Measurements from ENCODE around the gene DZIP1L. TPM values are rescaled to one million over a fixed set of nuclear protein-coding genes. Genes with fewer than 3 reads are reported as not detected.
"Not testable (repeated sequence)": the region's sequence is repeated elsewhere in the genome, so short reads cannot be mapped to it uniquely, and the experiment has no call there.

The DZIP1L gene
- not detected for total RNA-seq

GRCh38 chr3:138114988-138115971 is at the start of gene DZIP1L:
DZIP1L (minus strand) TSS chr3:138115608; CDS start chr3:138103971, 11,637 bp downstream.
- peaks cover 31% of the 10 kb centered on the region for H3K27me3 Mint-ChIP-seq
- no peaks in the 10 kb centered on the region for H3K36me3 Mint-ChIP-seq (ENCODE audit: low read depth)
- POLR2A ChIA-PET: no interaction called here
- DNase-seq: peak; percentile 57
- H3K27ac Mint-ChIP-seq: no peak within 1 kb of the TSS
- ATAC-seq: peak; percentile 91
- CTCF ChIA-PET: interaction anchor here (0.6 to 2.0 kb wide), 4 partner anchors 13 to 218 kb away, joined by 3 to 9 read pairs (median 4); no protein-coding TSS in a partner anchor
- intact Hi-C loops (cut with DNase I, micrococcal nuclease): no loop called here
- H3K9me3 Mint-ChIP-seq (ENCODE audit: low read depth): no peaks in the 10 kb centered on the region
- H3K4me1 Mint-ChIP-seq: peaks cover 4% of the 10 kb centered on the region
- H3K4me3 Mint-ChIP-seq: peak within 1 kb of the TSS; percentile 69

GRCh38 chr3:138165061-138165460 is 49.7 kb upstream of the DZIP1L start:
- H3K36me3 Mint-ChIP-seq (ENCODE audit: low read depth): peaks cover 45% of the 10 kb centered on the region
- CTCF ChIA-PET: no interaction called here
- intact Hi-C loops (cut with DNase I, micrococcal nuclease): no loop called here
- H3K27ac Mint-ChIP-seq: no peak overlapping the region
- ATAC-seq: no peak
- DNase-seq: no peak
- H3K9me3 Mint-ChIP-seq (ENCODE audit: low read depth): no peaks in the 10 kb centered on the region
- POLR2A ChIA-PET: no interaction called here
- peaks cover 11% of the 10 kb centered on the region for H3K4me1 Mint-ChIP-seq
- H3K4me3 Mint-ChIP-seq: no peak overlapping the region
- no peaks in the 10 kb centered on the region for H3K27me3 Mint-ChIP-seq

- H3K4me1 Mint-ChIP-seq: peaks cover 3% of the 10 kb centered on the region
- ATAC-seq (no peak), DNase-seq (no peak)
- peaks cover 11% of the 10 kb centered on the region for H3K9me3 Mint-ChIP-seq (ENCODE audit: low read depth)
- intact Hi-C loops (cut with DNase I, micrococcal nuclease): no loop called here
- no peak overlapping the region for H3K27ac Mint-ChIP-seq
- ChIA-PET POLR2A (interaction anchor here (0.7 kb wide), 2 partner anchors 10 to 255 kb away, joined by 5 to 8 read pairs; no protein-coding TSS in a partner anchor), CTCF (no interaction called here)
- peaks cover 17% of the 10 kb centered on the region for H3K36me3 Mint-ChIP-seq (ENCODE audit: low read depth)
- no peak overlapping the region for H3K4me3 Mint-ChIP-seq
- no peaks in the 10 kb centered on the region for H3K27me3 Mint-ChIP-seq
Measured at GRCh38 chr3:138157743-138158142, 42.3 kb upstream of the DZIP1L start.

- intact Hi-C loops (cut with DNase I, micrococcal nuclease): no loop called here
- Mint-ChIP-seq H3K27ac (no peak overlapping the region), H3K27me3 (no peaks in the 10 kb centered on the region), H3K4me3 (no peak overlapping the region), H3K4me1 (no peaks in the 10 kb centered on the region), H3K9me3 (ENCODE audit: low read depth) (peaks cover 11% of the 10 kb centered on the region), H3K36me3 (ENCODE audit: low read depth) (no peaks in the 10 kb centered on the region)
- ChIA-PET CTCF (no interaction called here), POLR2A (no interaction called here)
- ATAC-seq (no peak), DNase-seq (no peak)
Measured at GRCh38 chr3:138154534-138154933, 39.1 kb upstream of the DZIP1L start.

- no peaks in the 10 kb centered on the region for H3K4me1 Mint-ChIP-seq
- H3K36me3 Mint-ChIP-seq (ENCODE audit: low read depth): no peaks in the 10 kb centered on the region
- POLR2A ChIA-PET: no interaction called here
Measured at GRCh38 chr3:138148503-138148902, 33.1 kb upstream of the DZIP1L start.

GRCh38 chr3:138142181-138142580 is 26.8 kb upstream of the DZIP1L start:
- intact Hi-C loops (cut with DNase I, micrococcal nuclease); DNase-seq; H3K4me3 Mint-ChIP-seq; H3K36me3 Mint-ChIP-seq (ENCODE audit: low read depth); POLR2A ChIA-PET; ATAC-seq; H3K27me3 Mint-ChIP-seq; H3K9me3 Mint-ChIP-seq (ENCODE audit: low read depth); H3K27ac Mint-ChIP-seq; H3K4me1 Mint-ChIP-seq: not testable (repeated sequence)
- CTCF ChIA-PET: interaction anchor here (0.7 kb wide), 1 partner anchor 153 kb away, joined by 3 read pairs; no protein-coding TSS in a partner anchor

More at GRCh38 chr3:138148503-138148902, 33.1 kb upstream of the DZIP1L start:
- intact Hi-C loops (cut with DNase I, micrococcal nuclease): no loop called here
- no peak for DNase-seq
- no peak for ATAC-seq
- Mint-ChIP-seq H3K27me3 (peaks cover 2% of the 10 kb centered on the region), H3K4me3 (no peak overlapping the region), H3K27ac (no peak overlapping the region), H3K9me3 (ENCODE audit: low read depth) (peaks cover 2% of the 10 kb centered on the region)
- CTCF ChIA-PET: interaction anchor here (0.5 kb wide), 1 partner anchor 775 kb away, joined by 3 read pairs; no protein-coding TSS in a partner anchor

- no peaks in the 10 kb centered on the region for H3K4me1 Mint-ChIP-seq
- no peak overlapping the region for H3K4me3 Mint-ChIP-seq
- POLR2A ChIA-PET: no interaction called here
- ATAC-seq: no peak
- no peak for DNase-seq
- H3K27ac Mint-ChIP-seq: no peak overlapping the region
- H3K27me3 Mint-ChIP-seq: peaks cover 10% of the 10 kb centered on the region
- CTCF ChIA-PET: no interaction called here
- no peaks in the 10 kb centered on the region for H3K9me3 Mint-ChIP-seq (ENCODE audit: low read depth)
- H3K36me3 Mint-ChIP-seq (ENCODE audit: low read depth): no peaks in the 10 kb centered on the region
- intact Hi-C loops (cut with DNase I, micrococcal nuclease): no loop called here
Measured at GRCh38 chr3:138140940-138141339, 25.5 kb upstream of the DZIP1L start.

- Mint-ChIP-seq H3K4me3 (no peak overlapping the region), H3K4me1 (no peaks in the 10 kb centered on the region), H3K27ac (no peak overlapping the region), H3K27me3 (peaks cover 10% of the 10 kb centered on the region), H3K36me3 (ENCODE audit: low read depth) (no peaks in the 10 kb centered on the region), H3K9me3 (ENCODE audit: low read depth) (no peaks in the 10 kb centered on the region)
- ChIA-PET CTCF (interaction anchor here (0.6 kb wide), 1 partner anchor 328 kb away, joined by 3 read pairs; no protein-coding TSS in a partner anchor), POLR2A (no interaction called here)
- intact Hi-C loops (cut with DNase I, micrococcal nuclease): no loop called here
- DNase-seq: no peak
- ATAC-seq: no peak
Measured at GRCh38 chr3:138139691-138140090, 24.3 kb upstream of the DZIP1L start.

GRCh38 chr3:138137861-138138260 is 22.5 kb upstream of the DZIP1L start:
- no peak for ATAC-seq
- no peak overlapping the region for H3K4me3 Mint-ChIP-seq
- intact Hi-C loops (cut with DNase I, micrococcal nuclease): no loop called here
- CTCF ChIA-PET: interaction anchor here (1.4 kb wide), 1 partner anchor 21 kb away, joined by 4 read pairs; no protein-coding TSS in a partner anchor
- H3K9me3 Mint-ChIP-seq (ENCODE audit: low read depth): no peaks in the 10 kb centered on the region
- POLR2A ChIA-PET: no interaction called here
- H3K36me3 Mint-ChIP-seq (ENCODE audit: low read depth): no peaks in the 10 kb centered on the region
- DNase-seq: no peak
- peaks cover 14% of the 10 kb centered on the region for H3K27me3 Mint-ChIP-seq
- no peak overlapping the region for H3K27ac Mint-ChIP-seq
- no peaks in the 10 kb centered on the region for H3K4me1 Mint-ChIP-seq

GRCh38 chr3:138136201-138136600 is 20.8 kb upstream of the DZIP1L start:
- ATAC-seq (no peak), DNase-seq (no peak)
- POLR2A ChIA-PET: no interaction called here
- no peak overlapping the region for H3K4me3 Mint-ChIP-seq
- no peaks in the 10 kb centered on the region for H3K9me3 Mint-ChIP-seq (ENCODE audit: low read depth)
- H3K4me1 Mint-ChIP-seq: no peaks in the 10 kb centered on the region
- H3K27ac Mint-ChIP-seq: no peak overlapping the region
- intact Hi-C loops (cut with DNase I, micrococcal nuclease): no loop called here
- H3K36me3 Mint-ChIP-seq (ENCODE audit: low read depth): no peaks in the 10 kb centered on the region
- H3K27me3 Mint-ChIP-seq: peaks cover 9% of the 10 kb centered on the region
- CTCF ChIA-PET: no interaction called here

- peaks cover 9% of the 10 kb centered on the region for H3K27me3 Mint-ChIP-seq
- intact Hi-C loops (cut with DNase I, micrococcal nuclease): no loop called here
- no peak for ATAC-seq
- H3K9me3 Mint-ChIP-seq (ENCODE audit: low read depth): no peaks in the 10 kb centered on the region
- ChIA-PET CTCF (no interaction called here), POLR2A (no interaction called here)
- H3K4me3 Mint-ChIP-seq: no peak overlapping the region
- DNase-seq: no peak
- H3K4me1 Mint-ChIP-seq: no peaks in the 10 kb centered on the region
- H3K27ac Mint-ChIP-seq: no peak overlapping the region
- no peaks in the 10 kb centered on the region for H3K36me3 Mint-ChIP-seq (ENCODE audit: low read depth)
Measured at GRCh38 chr3:138135833-138136194, 20.4 kb upstream of the DZIP1L start.

GRCh38 chr3:138135146-138135832 is 19.9 kb upstream of the DZIP1L start:
- H3K27ac Mint-ChIP-seq: no peak overlapping the region
- no peaks in the 10 kb centered on the region for H3K4me1 Mint-ChIP-seq
- DNase-seq: no peak
- ChIA-PET POLR2A (no interaction called here), CTCF (no interaction called here)
- H3K9me3 Mint-ChIP-seq (ENCODE audit: low read depth): no peaks in the 10 kb centered on the region
- ATAC-seq: no peak
- H3K27me3 Mint-ChIP-seq: peaks cover 6% of the 10 kb centered on the region
- H3K36me3 Mint-ChIP-seq (ENCODE audit: low read depth): no peaks in the 10 kb centered on the region
- intact Hi-C loops (cut with DNase I, micrococcal nuclease): no loop called here
- no peak overlapping the region for H3K4me3 Mint-ChIP-seq
